ENCODE data around the gene CDK19. TPM values are rescaled to one million over a fixed set of nuclear protein-coding genes. Genes with fewer than 3 reads are reported as not detected.

Gene CDK19
- total and polyA plus RNA-seq, 2 of the 13 experiments (the other 11 are each of a cell fraction or from before 2014, with no cell fraction given): 13.4 to 27.0 TPM

DNA sequence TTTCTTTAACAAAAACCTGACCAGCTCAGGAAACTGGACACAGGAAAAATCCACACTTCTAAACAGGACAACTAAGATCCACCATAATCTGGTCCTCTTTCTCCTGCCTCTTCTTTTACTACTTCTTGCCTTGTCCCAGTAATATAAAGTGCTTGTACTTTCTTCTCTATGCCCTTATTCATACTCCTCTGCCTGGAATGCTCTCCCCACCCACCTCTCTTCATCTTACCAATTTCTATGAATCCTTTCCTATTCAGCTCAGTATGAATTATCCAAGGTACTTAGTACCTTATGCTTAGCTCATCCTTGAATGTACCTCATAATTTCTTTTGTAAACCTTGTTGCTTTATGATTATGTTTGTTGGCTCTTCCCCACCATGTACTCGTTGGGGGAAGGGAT, 159.4 kb downstream of the CDK19 start (continued):
- TF ChIP-seq, protein P1, sequence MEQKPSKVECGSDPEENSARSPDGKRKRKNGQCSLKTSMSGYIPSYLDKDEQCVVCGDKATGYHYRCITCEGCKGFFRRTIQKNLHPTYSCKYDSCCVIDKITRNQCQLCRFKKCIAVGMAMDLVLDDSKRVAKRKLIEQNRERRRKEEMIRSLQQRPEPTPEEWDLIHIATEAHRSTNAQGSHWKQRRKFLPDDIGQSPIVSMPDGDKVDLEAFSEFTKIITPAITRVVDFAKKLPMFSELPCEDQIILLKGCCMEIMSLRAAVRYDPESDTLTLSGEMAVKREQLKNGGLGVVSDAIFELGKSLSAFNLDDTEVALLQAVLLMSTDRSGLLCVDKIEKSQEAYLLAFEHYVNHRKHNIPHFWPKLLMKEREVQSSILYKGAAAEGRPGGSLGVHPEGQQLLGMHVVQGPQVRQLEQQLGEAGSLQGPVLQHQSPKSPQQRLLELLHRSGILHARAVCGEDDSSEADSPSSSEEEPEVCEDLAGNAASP (CRISPR knock-in tag; IDR thresholded peaks at IDR 0.05; ENCODE audit: borderline replicate concordance): no peak
- TF ChIP-seq NFAT5 (CRISPR knock-in tag; IDR thresholded peaks at IDR 0.05) (no peak), DNMT3B (CRISPR knock-in tag; conservative IDR thresholded peaks at IDR 0.05) (no peak), MED8 (CRISPR knock-in tag; IDR thresholded peaks at IDR 0.05; ENCODE audit: insufficient replicate concordance) (no peak), ZNF432 (CRISPR knock-in tag; IDR thresholded peaks at IDR 0.05; ENCODE audit: borderline replicate concordance) (no peak), ZSCAN9 (CRISPR knock-in tag; IDR thresholded peaks at IDR 0.05; ENCODE audit: borderline replicate concordance) (no peak), POLR2AphosphoS5 (IDR thresholded peaks at IDR 0.05; ENCODE audit: low read depth, low read length) (no peak), SKI (IDR thresholded peaks at IDR 0.05; ENCODE audit: partially characterized antibody) (no peak), ZNF790 (CRISPR knock-in tag; IDR thresholded peaks at IDR 0.05; ENCODE audit: borderline replicate concordance) (no peak)

All from HepG2 (cell line).